ENCODE results near the gene NR2F6.
A peak's percentile ranks its signal among the peaks of the same experiment; 100 is the strongest.
"Not testable (repeated sequence)": the region's sequence is repeated elsewhere in the genome, so short reads cannot be mapped to it uniquely, and the experiment has no call there.

The NR2F6 gene

DNA sequence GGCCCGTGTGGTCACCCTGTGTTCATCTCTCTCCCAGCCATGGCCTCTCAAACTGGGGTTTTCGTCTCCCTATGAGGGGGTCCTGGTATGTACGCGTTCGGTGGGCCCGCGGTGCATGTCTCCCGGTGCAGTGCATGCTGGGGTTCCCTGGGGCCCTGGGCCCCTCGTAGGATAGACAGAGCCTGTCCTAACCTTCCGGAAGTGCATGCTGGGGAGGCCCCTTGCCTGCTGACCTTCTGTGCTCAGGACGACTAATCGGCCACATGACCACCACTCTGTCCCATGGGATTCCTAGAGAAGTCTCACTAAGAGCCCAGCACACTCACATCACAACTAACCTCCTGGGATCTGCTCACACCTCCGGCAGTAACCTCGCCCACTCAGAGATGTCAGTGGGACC, 35.4 kb downstream of the NR2F6 start:
- DNase-seq (ENCODE audit: low read depth) = peak; percentile 11

DNA sequence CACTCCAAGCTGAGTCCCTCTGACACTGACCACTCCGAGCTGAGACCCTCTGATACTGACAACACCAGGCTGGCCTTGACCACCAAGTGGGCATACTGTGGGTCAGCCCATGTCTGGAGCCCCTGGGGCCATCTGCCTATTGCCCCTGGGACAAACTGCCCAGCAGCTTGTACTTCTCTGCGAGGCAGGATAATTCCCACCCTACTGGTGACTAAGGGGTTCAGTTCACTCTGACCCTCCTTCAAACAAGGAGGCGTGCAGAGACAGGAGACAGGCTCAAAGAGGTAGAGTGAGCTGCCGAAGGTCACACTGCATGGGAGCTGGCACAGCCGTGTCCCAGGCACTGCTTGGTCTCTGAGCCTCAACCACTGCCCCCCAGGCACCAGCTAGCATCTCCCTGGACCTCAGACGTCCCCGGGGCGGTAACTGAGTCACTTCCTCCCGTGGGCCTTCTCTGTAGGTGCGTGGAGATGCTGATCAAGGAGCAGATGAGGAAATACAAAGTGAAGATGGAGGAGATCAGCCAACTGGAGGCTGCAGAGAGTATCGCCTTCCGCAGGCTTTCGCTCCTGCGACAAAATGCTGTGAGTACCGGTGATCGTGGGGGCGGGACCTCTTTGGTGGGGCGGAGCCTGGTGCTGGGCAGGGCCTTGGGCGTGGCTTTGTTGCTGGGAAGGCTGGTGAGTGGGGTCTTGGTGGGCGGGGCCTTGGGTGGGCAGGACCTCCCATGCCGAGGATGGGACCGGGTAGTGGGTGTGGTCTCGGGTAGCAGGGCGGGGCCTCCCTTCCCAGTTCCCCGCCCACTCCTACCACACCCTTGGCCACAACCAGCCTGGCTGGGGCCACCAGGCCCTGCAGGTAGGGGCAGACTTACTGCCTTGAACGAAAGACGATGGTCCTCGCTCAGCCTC, 36.3 kb downstream of the NR2F6 start:
- DNase-seq (ENCODE audit: low read depth) = peak; percentile 59

DNA sequence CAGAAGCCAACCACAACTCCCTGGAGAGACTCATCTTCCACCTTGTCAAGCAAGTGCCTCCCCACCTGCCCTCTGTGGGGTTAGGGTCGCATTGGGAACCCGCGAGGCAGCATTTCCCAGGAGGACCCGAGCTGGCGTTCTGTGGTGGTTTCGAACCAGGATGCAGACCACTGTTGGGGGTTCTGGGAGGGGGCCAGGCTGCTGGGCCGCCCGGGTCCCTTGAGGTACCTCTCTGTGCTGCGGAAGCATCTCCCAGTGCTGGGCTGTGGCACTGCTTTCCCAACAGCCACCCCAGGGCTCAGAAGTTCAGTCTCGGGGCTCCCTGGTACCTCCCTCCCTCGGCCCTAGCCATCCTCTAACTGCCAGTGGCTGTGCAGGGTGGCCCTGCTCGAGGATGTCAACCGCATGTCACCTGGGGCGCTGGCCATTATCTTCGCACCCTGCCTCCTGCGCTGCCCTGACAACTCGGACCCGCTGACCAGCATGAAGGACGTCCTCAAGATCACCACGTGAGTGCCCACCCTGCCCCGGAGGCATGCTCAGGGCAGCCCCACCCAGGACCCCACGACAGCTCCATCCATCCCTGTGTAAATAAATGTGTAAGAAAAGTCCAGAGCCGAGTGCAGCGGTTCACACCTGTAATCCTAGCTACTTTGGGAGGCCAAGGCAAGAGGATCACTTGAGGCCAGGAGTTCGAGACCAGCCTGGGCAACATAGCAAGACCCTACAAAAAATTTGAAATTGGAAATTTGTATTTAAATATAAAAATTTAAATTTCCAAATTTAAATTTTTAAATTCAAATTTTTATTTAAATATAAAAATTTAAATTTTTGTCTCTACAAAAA, 38.8 kb downstream of the NR2F6 start:
- no peak for DNase-seq (ENCODE audit: low read depth)

DNA sequence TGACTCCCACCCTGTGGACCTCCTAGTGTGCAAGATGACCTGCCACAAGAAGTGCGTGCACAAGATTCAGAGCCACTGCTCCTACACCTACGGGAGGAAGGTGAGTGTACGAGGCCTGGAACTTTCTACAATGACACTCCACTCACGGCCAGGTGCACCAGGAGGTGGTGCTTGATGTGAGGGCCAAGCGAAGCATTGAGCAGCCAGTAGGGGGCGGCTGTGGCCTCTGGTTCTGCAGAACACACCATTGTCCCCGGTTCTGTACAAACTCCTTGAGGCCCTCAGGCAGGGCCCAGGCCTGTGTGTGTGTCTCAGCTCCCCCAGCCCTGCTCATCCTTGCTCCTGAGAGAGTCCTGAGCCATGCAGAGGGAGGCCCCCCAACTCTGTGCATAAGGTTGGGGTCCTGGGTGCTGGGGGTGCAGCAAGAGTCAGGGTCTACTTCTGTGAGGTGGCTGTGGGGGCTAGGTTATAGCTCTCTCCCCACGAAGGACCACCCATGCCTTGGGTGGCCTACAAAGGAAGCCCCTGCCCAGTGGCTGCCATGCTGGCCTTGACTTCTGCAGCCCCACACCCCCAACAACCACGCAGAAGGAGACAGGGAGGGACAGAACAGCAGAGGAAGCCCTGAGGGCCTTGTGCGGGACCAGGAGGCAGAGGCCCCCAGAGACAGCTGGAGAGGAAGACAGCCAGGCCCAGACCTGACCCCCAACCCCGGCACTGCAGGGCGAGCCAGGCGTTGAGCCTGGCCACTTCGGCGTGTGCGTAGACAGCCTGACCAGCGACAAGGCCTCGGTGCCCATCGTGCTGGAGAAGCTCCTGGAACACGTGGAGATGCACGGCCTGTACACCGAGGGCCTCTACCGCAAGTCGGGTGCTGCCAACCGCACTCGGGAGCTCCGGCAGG, 40.2 kb downstream of the NR2F6 start:
- peak; percentile 45 for DNase-seq (ENCODE audit: low read depth)

DNA sequence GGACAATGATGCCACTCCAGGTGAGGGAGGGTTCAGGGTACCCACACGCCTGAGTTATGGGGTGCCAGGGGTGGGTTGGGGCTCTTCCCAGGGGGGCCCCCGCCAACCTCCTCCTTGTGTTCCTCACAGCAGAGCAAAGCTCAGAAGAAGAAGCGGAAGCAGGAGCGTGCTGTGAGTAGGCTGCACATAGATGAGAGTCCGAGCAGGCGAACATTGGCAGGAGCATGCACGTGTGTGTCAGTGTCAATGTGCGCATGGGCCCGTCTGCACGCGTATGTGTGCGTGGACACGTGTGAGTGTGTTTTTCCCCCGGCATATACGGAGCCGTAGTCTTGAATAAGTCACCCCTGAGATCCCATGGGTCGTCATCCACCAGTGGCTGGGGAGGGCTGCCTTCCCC, 43.0 kb downstream of the NR2F6 start:
- no peak for DNase-seq (ENCODE audit: low read depth)

DNA sequence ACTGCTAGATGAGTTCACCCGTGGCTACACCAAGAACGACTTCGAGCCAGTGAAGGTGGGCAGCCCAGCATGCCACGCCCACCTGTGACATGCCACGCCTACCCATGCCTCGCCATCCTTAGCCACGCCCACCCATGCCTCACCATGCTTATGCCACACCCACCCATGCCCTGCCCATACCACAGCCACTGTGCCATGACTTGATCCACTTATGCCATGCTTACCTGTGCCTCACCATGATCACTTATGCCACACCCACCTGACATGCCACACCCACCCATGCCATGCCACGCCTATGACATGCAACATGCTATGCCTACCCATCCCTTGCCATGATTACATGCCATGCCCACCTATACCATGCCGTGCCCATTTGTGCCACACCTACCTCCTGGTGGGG, 43.5 kb downstream of the NR2F6 start:
- peak; percentile 23 for DNase-seq (ENCODE audit: low read depth)

DNA sequence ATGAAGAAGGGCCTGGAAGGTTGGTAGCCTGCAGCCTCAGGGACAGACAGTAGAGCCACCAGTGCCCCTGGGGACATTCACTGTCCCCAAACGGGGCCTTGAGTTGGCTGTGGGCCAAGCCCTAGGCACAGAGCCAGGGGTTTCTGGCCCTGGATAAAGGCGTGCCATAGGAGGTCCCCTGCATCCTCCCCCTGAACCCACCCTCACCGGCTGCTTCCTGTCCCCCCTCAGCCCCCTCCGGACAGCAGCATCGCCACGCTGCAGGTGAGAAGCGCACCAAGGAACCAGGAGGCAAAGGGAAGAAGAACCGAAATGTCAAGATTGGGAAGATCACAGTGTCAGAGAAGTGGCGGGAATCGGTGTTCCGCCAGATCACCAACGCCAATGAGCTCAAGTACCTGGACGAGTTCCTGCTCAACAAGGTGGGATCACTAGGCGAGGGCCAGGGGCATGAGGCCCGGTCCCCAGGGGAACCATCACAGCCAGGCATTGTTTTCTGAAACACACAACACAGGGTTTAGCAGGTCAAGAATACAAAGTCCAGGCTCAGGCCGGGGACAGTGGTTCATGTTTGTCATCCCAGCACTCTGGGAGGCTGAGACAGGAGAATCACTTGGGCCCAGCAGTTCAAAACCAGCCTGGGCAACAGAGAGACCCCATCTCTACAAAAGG, 45.2 kb downstream of the NR2F6 start:
- DNase-seq (ENCODE audit: low read depth) = no peak

DNA sequence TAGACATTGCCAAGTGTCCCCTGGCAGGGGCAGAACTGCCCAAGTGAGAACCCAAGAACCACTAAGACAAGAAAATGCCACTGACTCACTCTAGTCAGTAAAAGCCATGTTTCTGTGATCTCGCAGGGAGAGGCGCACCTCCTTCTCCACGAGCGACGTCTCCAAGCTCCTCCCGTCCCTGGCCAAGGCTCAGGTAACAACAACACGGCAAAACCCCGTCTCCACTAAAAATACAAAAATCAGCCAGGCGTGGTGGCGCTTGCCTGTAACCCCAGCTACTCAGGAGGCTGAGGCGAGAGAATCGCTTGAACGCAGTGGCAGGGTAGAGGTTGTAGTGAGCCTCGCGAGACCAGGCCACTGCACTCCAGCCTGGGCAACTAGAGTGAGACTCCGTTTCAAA, 48.1 kb downstream of the NR2F6 start:
- no peak for DNase-seq (ENCODE audit: low read depth)

DNA sequence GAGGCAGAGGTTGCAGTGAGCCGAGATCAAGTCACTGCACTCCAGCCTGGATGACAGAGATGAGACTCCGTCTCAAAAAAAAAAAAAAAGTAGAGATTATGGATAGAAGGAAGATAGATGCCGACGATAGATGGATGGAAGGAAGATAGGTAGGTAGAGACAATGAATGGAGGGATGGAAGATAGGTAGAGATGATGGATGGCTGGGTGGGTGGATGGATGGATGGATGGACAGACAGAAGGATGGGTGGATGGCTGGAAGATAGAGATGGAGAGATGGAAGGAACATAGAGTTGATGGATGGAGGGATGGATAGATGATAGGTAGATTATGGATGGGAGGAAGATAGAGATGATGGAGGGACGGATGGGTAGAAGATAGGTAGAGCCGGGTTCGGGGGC, 49.1 kb downstream of the NR2F6 start:
- DNase-seq (ENCODE audit: low read depth) = no peak

DNA sequence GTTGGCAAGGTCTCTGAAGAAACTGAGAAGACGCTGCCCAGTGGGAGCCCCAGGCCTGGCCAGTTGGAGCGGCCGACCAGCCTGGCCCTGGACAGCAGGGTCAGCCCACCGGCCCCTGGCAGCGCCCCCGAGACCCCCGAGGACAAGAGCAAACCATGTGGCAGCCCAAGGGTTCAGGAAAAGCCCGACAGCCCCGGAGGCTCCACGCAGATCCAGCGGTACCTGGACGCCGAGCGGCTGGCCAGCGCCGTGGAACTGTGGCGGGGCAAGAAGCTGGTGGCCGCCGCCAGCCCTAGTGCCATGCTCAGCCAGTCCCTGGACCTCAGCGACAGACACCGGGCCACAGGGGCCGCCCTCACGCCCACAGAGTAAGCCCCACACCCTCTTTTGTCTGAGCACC, 50.6 kb downstream of the NR2F6 start:
- no peak for DNase-seq (ENCODE audit: low read depth)

DNA sequence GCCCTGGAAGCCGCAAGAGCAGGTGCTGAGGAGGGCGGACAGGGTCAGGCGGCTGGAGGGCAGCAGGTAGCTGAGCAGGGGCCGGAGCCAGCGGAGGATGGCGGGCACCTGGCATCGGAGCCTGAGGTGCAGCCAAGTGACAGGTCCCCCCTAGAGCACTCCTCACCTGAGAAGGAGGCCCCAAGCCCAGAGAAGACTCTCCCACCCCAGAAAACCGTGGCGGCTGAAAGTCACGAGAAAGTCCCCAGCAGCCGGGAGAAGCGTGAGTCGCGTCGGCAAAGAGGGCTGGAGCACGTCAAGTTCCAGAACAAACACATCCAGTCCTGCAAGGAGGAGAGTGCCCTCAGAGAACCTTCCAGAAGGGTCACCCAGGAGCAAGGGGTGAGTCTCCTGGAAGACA, 51.1 kb downstream of the NR2F6 start:
- DNase-seq (ENCODE audit: low read depth) = no peak

DNA sequence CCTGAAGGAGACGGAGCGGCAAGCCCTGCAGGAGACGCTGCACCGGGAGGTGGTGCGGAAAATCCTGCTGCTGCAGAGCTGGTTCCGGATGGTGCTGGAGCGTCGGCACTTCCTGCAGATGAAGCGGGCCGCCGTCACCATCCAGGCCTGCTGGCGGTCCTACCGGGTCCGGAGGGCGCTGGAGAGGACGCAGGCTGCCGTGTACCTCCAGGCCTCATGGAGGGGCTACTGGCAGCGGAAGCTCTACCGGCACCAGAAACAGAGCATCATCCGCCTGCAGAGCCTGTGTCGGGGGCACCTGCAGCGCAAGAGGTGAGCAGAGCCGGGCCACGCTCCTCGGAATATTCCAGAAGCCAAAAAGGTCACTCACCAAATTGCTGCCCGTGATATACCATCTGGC, 53.0 kb downstream of the NR2F6 start:
- no peak for DNase-seq (ENCODE audit: low read depth)

DNA sequence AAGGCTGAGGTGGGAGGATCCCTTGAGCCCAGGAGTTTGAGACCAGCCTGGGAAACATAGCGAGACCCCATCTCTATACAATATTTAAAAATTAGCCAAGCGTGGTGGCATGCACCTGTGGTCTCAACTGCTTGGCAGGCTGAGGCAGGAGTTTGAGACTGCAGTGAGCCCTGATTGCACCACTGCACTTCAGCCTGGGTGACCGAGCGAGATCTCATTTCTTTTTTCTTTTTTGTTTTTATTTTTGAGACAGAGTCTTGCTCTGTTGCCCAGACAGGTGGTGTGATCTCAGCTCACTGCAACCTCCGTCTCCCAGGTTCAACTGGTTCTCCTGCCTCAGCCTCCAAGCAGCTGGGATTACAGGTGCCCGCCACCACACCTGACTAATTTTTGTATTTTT, 54.0 kb downstream of the NR2F6 start:
- DNase-seq (ENCODE audit: low read depth) = not testable (repeated sequence)

DNA sequence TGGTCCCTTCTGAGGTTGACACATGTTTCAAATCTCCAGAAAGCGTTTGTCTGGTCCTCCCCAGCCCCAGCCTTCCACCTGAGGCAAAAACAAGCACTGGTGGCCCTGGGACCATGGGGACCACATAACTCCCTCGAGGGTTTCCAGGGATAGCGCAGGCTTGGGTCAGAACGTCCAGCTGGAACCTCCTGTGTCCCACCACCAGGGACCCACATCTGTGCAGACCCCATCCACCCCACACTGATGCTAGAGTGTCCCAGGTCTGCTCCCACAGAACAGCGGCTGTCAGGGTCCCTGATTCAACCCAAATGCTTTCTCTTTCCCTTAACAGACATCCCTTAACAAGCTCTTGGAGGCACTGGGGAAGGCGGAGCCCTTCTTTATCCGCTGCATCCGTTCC, 60.1 kb downstream of the NR2F6 start:
- DNase-seq (ENCODE audit: low read depth) = no peak

DNA sequence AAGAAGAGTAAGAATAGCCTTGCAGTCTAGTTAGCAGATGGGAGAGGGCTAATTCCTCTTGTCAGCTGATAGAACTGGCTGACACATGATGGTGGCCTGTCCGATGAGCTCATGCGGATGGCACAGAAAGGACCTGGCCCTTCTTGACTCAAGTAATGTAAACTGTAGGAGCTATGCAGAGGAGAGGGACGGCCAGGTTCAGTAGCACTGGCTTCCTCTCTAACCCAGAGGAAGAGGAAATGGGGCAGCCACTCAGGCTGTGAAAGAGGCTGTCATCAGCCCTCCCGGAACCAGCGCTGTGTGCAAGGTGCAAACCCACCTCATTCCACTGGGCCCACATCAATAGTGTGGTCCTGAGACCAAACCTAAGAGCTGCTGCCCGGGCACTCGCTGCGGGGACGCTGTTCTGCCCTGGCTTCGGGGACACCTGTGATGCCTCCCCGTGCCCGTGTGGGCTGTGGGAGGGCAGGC, 61.3 kb downstream of the NR2F6 start:
- DNase-seq (ENCODE audit: low read depth) = no peak

DNA sequence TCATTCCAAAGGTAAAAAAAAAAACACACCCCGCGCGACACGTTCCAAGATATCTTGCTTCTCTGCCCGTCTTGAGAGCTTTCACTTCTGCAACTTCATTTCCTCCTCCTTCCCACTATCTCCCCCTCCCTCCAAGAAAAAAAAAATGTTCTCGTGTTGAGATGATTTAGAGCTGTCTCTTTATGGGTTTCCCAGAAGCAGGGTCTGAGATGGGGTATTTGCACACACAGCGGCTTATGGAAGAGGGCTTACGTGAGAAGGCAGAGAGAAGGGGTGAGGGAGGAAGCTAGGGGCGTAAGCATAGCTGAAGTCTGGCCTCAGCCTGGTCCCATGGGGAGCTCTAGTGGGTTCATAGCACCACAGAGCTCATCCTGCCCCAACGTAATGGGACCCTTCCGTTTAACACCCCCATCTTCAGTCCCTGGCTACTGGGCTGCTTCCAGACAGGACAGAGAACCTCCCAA, 61.8 kb downstream of the NR2F6 start:
- no peak for DNase-seq (ENCODE audit: low read depth)

DNA sequence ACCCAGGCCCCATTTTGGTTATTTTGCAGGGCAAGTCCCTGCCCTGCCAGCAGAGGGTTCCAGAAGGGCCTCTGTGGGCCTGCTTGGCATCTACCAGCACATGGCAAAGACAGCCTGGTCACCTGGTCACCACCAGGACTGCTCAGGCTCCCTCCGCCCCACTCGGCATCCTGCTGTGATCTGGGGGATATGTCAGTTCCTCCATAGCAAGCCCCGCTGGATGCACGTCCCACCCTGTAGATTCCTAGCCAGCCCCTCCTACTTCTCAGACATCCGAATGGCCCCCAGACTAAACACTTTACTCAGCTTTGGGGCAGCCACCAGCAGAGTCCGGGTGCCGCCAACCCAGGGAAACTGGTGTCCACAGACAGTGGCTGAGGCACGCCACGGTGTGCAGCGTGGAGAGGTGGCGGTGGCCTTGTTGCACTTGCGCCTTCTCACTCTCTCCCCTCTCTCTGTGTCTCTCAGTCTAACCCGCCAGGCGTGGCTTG, 62.4 kb downstream of the NR2F6 start:
- no peak for DNase-seq (ENCODE audit: low read depth)
